HG03135 (cell line): ENCODE data around the gene PARK7.
A peak's percentile ranks its signal among the peaks of the same experiment; 100 is the strongest.

Experiments used
- ATAC-seq: cut with Tn5 transposase; IDR thresholded peaks from one replicate; pipeline ENCODE4 v1.9.1; 2021; ENCODE audit warnings: mild to moderate bottlenecking, moderate library complexity; ENCODE audit not compliant: unreplicated experiment

Gene PARK7

GRCh38 chr1:7980984-7981383 lies 19.5 kb downstream of the PARK7 start:
- no peak for ATAC-seq

- no peak for ATAC-seq
These were observed 21.7 kb downstream of the PARK7 start for GRCh38 chr1:7983086-7983778.

- no peak for ATAC-seq
These were observed 23.3 kb downstream of the PARK7 start for GRCh38 chr1:7984811-7985210.

- no peak for ATAC-seq
These were observed 24.5 kb downstream of the PARK7 start for GRCh38 chr1:7985851-7986612.

GRCh38 chr1:7987528-7987927 lies 26.0 kb downstream of the PARK7 start:
- ATAC-seq, result no peak

- ATAC-seq, result no peak
These were observed 27.1 kb downstream of the PARK7 start for GRCh38 chr1:7988576-7988975.

- ATAC-seq, result no peak
These were observed 28.4 kb downstream of the PARK7 start for GRCh38 chr1:7989762-7990428.

- ATAC-seq, result no peak
These were observed 30.3 kb downstream of the PARK7 start for GRCh38 chr1:7991504-7992440.

- no peak for ATAC-seq
These were observed 31.4 kb downstream of the PARK7 start for GRCh38 chr1:7992885-7993284.

- peak; percentile 72 for ATAC-seq
These were observed 32.3 kb downstream of the PARK7 start for GRCh38 chr1:7993593-7994479.

GRCh38 chr1:7994827-7995226 lies 33.3 kb downstream of the PARK7 start:
- no peak for ATAC-seq

- ATAC-seq, result no peak
These were observed 33.9 kb downstream of the PARK7 start for GRCh38 chr1:7995437-7995836.

- no peak for ATAC-seq
These were observed 40.9 kb downstream of the PARK7 start for GRCh38 chr1:8002329-8002910.

GRCh38 chr1:8002921-8003320 lies 41.4 kb downstream of the PARK7 start:
- ATAC-seq, result no peak

- no peak for ATAC-seq
These were observed 42.1 kb downstream of the PARK7 start for GRCh38 chr1:8003438-8004112.

GRCh38 chr1:8004113-8004802 lies 42.7 kb downstream of the PARK7 start:
- no peak for ATAC-seq

GRCh38 chr1:8004803-8005573 lies 43.5 kb downstream of the PARK7 start:
- no peak for ATAC-seq
